ENCODE results near the gene KCNN4. TPM values are rescaled to one million over a fixed set of nuclear protein-coding genes. Genes with fewer than 3 reads are reported as not detected.
"Not testable (repeated sequence)": the region's sequence is repeated elsewhere in the genome, so short reads cannot be mapped to it uniquely, and the experiment has no call there.

Gene KCNN4
- total RNA-seq (2014; rRNA removed; shearing (Covaris generic)): 1.4 and 1.7 TPM in 2 replicates
- polyA plus RNA-seq (2015; cell fraction: cytosol; rRNA removed): 2.6 and 4.6 TPM in 2 replicates
- 10.9 and 12.9 TPM in 2 replicates for polyA plus RNA-seq (2015; cell fraction: nucleus; rRNA removed)

- in situ Hi-C loops (cut with HindIII; ENCODE audit: low pct_unique_long_range_greater_than_20kb, low sequenced_read_pairs): no loop called here
- DNase-seq (ENCODE audit: low read depth, low spot score): no peak
Observed at GRCh38 chr19:43780706-43781525, at the start of gene KCNN4. KCNN4 (minus strand) TSS chr19:43780973; CDS start chr19:43780861, 112 bp downstream.

GRCh38 chr19:43826787-43827754, 46.3 kb upstream of the KCNN4 start, which contains the start of gene ZNF283:
ZNF283 (plus strand) TSS chr19:43827321; CDS start chr19:43833505, 6,184 bp downstream.
- in situ Hi-C loops (cut with HindIII; ENCODE audit: low pct_unique_long_range_greater_than_20kb, low sequenced_read_pairs): no loop called here
- DNase-seq (ENCODE audit: low read depth, low spot score): peak; percentile 90

DNA sequence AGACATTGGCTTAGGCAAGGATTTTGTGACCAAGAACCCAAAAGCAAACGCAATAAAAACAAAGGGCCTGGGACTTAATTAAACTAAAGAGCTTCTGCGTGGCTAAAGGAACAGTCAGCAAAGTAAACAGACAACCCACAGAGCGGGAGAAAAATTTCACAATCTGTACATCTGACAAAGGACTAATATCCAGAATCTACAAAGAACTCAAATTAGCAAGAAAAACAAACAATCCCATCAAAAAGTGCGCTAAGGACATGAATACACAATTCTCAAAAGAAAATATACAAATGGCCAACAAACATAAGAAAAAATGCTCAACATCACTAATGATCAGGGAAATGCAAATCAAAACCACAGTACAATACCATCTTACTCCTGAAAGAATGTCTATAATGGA, 43.8 kb upstream of the KCNN4 start:
- DNase-seq (ENCODE audit: low read depth, low spot score); in situ Hi-C loops (cut with HindIII; ENCODE audit: low pct_unique_long_range_greater_than_20kb, low sequenced_read_pairs): not testable (repeated sequence)

DNA sequence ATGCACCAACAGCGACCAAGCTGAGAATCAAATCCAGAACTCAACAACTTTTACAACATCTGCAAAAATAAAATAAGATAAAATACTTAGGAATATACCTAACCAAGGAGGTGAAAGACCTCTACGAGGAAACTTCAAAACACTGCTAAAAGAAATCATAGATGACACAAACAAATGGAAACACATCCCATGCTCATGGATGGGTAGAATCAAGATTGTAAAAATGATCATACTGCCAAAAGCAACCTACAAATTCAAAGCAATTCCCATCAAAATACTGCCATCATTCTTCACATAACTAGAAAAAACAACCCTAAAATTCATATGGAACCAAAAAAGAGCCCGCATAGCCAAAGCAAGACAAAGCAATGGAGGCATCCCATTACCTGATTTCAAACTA, 43.1 kb upstream of the KCNN4 start:
- in situ Hi-C loops (cut with HindIII; ENCODE audit: low pct_unique_long_range_greater_than_20kb, low sequenced_read_pairs); DNase-seq (ENCODE audit: low read depth, low spot score): not testable (repeated sequence)

GRCh38 chr19:43820884-43821215, 40.1 kb upstream of the KCNN4 start:
- in situ Hi-C loops (cut with HindIII; ENCODE audit: low pct_unique_long_range_greater_than_20kb, low sequenced_read_pairs): no loop called here
- no peak for DNase-seq (ENCODE audit: low read depth, low spot score)

GRCh38 chr19:43820098-43820883, 39.5 kb upstream of the KCNN4 start:
- in situ Hi-C loops (cut with HindIII; ENCODE audit: low pct_unique_long_range_greater_than_20kb, low sequenced_read_pairs): no loop called here
- DNase-seq (ENCODE audit: low read depth, low spot score): no peak

GRCh38 chr19:43818500-43818899, 37.7 kb upstream of the KCNN4 start:
- no peak for DNase-seq (ENCODE audit: low read depth, low spot score)
- in situ Hi-C loops (cut with HindIII; ENCODE audit: low pct_unique_long_range_greater_than_20kb, low sequenced_read_pairs): no loop called here

- DNase-seq (ENCODE audit: low read depth, low spot score); in situ Hi-C loops (cut with HindIII; ENCODE audit: low pct_unique_long_range_greater_than_20kb, low sequenced_read_pairs): not testable (repeated sequence)
Observed at GRCh38 chr19:43817454-43817853, 36.7 kb upstream of the KCNN4 start.

GRCh38 chr19:43814663-43815352, 34.0 kb upstream of the KCNN4 start:
- DNase-seq (ENCODE audit: low read depth, low spot score): no peak
- in situ Hi-C loops (cut with HindIII; ENCODE audit: low pct_unique_long_range_greater_than_20kb, low sequenced_read_pairs): no loop called here

DNA sequence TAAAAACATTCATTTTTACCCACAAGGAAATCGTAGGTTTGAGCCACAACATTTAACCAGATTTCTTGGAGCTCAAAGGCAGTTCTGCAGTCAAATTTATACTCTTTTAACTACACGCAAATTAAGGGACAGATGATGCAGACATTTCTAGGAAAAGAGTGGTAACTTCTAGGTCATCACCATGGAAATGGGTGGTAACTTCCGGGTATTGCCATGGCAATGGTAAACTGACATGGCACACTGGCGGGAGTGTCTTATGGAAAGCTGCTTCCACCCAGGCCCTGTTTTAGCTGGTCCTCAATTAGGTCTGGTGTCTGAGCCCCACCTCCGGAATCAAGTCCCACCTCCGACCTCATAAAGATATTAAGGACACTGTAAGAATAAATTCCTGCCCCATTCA, 31.9 kb upstream of the KCNN4 start:
- DNase-seq (ENCODE audit: low read depth, low spot score): no peak
- in situ Hi-C loops (cut with HindIII; ENCODE audit: low pct_unique_long_range_greater_than_20kb, low sequenced_read_pairs): no loop called here

- in situ Hi-C loops (cut with HindIII; ENCODE audit: low pct_unique_long_range_greater_than_20kb, low sequenced_read_pairs): no loop called here
Observed at GRCh38 chr19:43812259-43812658, 31.5 kb upstream of the KCNN4 start.

DNA sequence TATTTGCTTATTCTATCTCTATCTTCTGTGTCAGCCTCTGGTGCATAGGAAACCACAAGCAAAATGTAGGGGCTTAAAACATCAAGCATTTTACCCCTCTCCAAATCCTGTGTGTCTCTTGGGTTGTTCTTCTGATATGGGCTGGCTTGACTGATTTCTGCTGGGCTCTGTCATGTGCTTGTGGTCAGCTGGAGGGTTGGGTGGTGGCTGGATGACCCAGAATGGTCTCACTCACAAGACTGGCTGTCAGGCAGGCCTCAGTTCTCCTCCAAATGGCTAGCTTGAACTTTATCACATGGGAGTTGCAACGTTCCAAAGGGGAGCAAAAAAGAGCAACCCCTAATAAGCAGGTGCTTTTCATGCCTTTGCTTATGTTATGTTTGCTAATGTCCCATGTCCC, 31.1 kb upstream of the KCNN4 start:
- no peak for DNase-seq (ENCODE audit: low read depth, low spot score)
- in situ Hi-C loops (cut with HindIII; ENCODE audit: low pct_unique_long_range_greater_than_20kb, low sequenced_read_pairs): no loop called here

More at GRCh38 chr19:43812259-43812658, 31.5 kb upstream of the KCNN4 start:
- DNase-seq (ENCODE audit: low read depth, low spot score): no peak

DNA sequence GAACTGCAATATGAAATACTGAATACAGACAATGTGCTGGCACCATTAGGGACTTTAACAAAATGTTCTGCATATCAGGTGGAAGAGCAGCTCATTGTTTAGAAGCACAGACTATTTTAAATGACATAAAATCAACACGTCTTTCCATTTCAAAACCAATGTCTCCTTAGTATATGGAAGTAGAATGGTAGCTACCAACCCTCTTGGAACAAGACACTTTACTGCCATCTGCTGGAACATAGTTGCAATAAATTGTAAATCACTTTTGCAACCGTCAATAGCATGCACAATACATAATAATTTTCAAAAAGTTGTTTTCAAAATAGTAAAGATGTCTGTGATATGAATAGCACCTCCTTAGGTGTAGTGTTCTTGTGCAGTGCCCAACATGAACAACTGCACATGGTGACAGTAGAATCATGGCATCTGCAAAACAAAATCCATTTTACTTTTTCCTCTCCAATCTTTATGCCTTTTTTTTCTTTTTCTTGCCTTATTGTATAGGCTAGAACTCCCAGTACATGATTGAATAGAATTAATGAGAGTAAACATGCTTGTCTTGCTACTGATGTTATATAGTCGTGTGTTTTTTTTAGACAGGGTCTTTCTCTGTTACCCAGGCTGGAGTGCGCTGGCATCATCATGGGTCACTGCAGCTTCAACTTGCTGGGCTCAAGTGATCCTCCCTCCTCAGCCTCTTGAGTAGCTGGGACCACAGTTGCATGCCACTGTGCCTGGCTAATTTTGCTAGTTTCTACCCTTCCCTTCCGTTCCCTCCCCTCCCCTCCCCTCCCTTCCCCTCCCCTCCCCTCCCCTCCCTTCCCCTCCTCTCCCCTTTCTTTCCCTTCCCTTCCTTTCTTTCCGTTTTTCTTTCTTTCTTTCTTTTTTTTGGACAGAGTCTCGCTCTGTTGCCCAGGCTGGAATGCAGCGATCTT, 29.3 kb upstream of the KCNN4 start:
- in situ Hi-C loops (cut with HindIII; ENCODE audit: low pct_unique_long_range_greater_than_20kb, low sequenced_read_pairs): no loop called here
- DNase-seq (ENCODE audit: low read depth, low spot score): peak; percentile 78

DNA sequence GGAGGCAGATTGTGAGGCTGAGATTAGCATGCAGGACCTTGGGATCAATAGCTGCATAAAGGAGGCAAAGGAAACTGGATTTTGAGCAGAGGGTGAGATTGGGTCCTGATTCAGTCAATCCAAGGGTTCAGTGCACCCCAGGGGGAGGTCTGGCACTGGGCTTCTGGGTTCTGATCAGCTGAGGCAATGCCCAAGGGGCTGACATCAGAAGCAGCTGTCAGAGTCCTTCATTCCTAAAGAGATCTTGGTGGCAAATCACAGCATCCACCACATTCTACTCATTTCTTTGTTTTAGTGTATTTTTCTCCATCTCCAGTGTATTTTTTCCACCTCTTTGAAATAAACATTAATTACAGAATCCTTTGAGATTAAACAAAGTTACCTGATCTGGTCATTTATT, 26.9 kb upstream of the KCNN4 start:
- no peak for DNase-seq (ENCODE audit: low read depth, low spot score)
- in situ Hi-C loops (cut with HindIII; ENCODE audit: low pct_unique_long_range_greater_than_20kb, low sequenced_read_pairs): no loop called here

GRCh38 chr19:43806848-43807247, 26.1 kb upstream of the KCNN4 start:
- in situ Hi-C loops (cut with HindIII; ENCODE audit: low pct_unique_long_range_greater_than_20kb, low sequenced_read_pairs): no loop called here
- DNase-seq (ENCODE audit: low read depth, low spot score): peak; percentile 98

DNA sequence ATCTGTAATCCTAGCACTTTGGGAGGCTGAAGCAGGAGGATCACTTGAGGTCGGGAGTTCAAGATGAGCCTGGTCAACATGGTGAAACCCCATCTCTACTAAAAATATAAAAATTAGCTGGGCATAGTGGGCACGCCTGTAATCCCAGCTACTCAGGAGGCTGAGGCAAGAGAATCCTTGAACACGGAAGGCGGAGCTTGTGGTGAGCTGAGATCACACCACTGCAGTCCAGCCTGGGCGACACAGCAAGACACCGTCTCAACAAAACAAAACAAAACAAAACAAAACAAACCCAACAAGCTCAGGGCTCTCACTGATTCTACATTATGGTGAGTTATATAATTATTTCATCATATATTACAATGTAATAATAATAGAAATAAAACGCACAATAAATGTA, 25.6 kb upstream of the KCNN4 start:
- DNase-seq (ENCODE audit: low read depth, low spot score): peak; percentile 69

More for the DNA sequence above, 25.6 kb upstream of the KCNN4 start:
- in situ Hi-C loops (cut with HindIII; ENCODE audit: low pct_unique_long_range_greater_than_20kb, low sequenced_read_pairs): not testable (repeated sequence)

All from SK-MEL-5 (cell line).